Dendritic cell treated with granulocyte-macrophage colony-stimulating factor and Interleukin-4, amounts not matched to agents 40 ng/mL and 50 ng/mL, for 4 days (primary cell): ENCODE measurements around the gene CCDC182.

Source experiments
- H3K27ac Mint-ChIP-seq: one replicate; pipeline ENCODE4 v1.8.0; 2022; ENCODE audit warnings: mild to moderate bottlenecking, mixed read lengths
- H3K27me3 Mint-ChIP-seq: one replicate; pipeline ENCODE4 v1.8.0; 2022; ENCODE audit warnings: mild to moderate bottlenecking, mixed read lengths
- H3K36me3 Mint-ChIP-seq: one replicate; pipeline ENCODE4 v1.8.0; 2022; ENCODE audit warnings: low read depth, mixed read lengths
- H3K4me1 Mint-ChIP-seq: one replicate; pipeline ENCODE4 v1.8.0; 2022; ENCODE audit warnings: low read depth, mixed read lengths
- H3K4me3 Mint-ChIP-seq: one replicate; pipeline ENCODE4 v1.8.0; 2022; ENCODE audit warnings: mild to moderate bottlenecking, moderate library complexity, mixed read lengths
- H3K9me3 Mint-ChIP-seq: one replicate; pipeline ENCODE4 v1.8.0; 2022; ENCODE audit warnings: mixed read lengths
- intact Hi-C: fragments of 100-400 bp; cut with micrococcal nuclease; formaldehyde crosslinking; loops from one replicate; pipeline ENCODE4 v1.15.0; 2022

The CCDC182 gene

DNA sequence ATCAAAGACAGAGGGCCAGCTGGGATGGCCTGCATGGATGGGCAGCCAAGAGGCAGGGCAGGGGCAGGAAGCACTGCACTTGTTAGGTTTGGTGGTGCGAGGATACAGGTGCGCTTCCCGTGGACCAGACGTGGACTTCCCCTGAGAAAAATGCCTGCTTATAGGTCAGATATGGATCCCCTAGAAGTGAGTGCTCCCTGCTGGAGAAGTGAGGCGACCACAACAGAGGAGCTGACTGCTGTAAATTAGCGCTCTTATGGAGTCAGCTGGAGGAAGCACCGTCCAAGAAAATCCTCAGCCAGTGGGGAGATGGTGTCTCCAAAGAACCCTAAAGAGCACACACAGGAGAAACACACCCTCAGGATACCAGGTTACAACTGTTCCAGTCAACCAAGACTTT lies 27.7 kb upstream of the CCDC182 start:
- Mint-ChIP-seq H3K4me1 (peaks cover 15% of the 10 kb centered on the region), H3K27me3 (peaks cover 30% of the 10 kb centered on the region), H3K36me3 (no peaks in the 10 kb centered on the region), H3K4me3 (no peak overlapping the region), H3K9me3 (no peaks in the 10 kb centered on the region), H3K27ac (no peak overlapping the region)
- intact Hi-C loops: no loop called here

GRCh38 chr17:57767561-57767960 lies 22.5 kb upstream of the CCDC182 start:
- no peak overlapping the region for H3K27ac Mint-ChIP-seq
- H3K27me3 Mint-ChIP-seq: peaks cover 15% of the 10 kb centered on the region
- intact Hi-C loops: no loop called here
- H3K4me3 Mint-ChIP-seq: no peak overlapping the region
- H3K9me3 Mint-ChIP-seq: no peaks in the 10 kb centered on the region
- no peaks in the 10 kb centered on the region for H3K4me1 Mint-ChIP-seq
- no peaks in the 10 kb centered on the region for H3K36me3 Mint-ChIP-seq

DNA sequence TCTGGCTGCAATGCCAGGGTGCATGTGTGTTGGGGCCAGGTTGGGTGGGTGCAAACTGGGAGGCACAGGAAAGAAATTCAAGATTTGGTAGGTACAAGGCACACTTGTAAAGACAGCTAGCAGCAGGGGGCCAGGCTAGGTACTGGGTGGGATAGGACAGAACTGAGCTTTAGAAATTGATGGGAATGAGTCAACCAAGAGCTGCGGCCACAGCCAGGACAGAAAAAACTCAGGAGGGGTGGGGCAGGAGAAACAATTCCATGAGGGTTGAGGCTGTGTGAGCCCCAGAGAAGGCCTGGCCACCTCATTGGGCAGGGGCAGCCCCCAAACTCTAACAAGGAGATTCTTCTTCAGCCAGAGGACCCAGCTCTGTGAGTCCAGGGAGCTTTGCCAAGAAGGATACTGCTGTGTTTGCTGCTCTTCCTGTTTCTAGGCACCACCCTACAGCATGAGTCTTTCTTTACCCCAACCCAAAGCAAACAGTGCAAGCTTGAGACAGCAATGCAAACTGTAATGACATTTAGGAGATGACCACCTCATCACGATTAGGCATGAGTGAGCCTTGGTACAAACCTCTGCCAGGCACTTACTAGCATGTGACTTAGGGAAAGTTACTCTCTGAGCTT lies 21.3 kb upstream of the CCDC182 start:
- Mint-ChIP-seq H3K27me3 (peaks cover 15% of the 10 kb centered on the region), H3K27ac (no peak overlapping the region), H3K9me3 (no peaks in the 10 kb centered on the region), H3K36me3 (no peaks in the 10 kb centered on the region), H3K4me3 (no peak overlapping the region), H3K4me1 (no peaks in the 10 kb centered on the region)
- intact Hi-C loops: no loop called here

- Mint-ChIP-seq H3K27ac (no peak overlapping the region), H3K36me3 (no peaks in the 10 kb centered on the region), H3K27me3 (peaks cover 9% of the 10 kb centered on the region), H3K4me3 (no peak overlapping the region), H3K4me1 (no peaks in the 10 kb centered on the region), H3K9me3 (no peaks in the 10 kb centered on the region)
- intact Hi-C loops: no loop called here
These were observed 17.6 kb upstream of the CCDC182 start for GRCh38 chr17:57762452-57763395.

- no peaks in the 10 kb centered on the region for H3K9me3 Mint-ChIP-seq
- H3K4me1 Mint-ChIP-seq: no peaks in the 10 kb centered on the region
- intact Hi-C loops: no loop called here
- H3K27me3 Mint-ChIP-seq: peaks cover 6% of the 10 kb centered on the region
- no peak overlapping the region for H3K4me3 Mint-ChIP-seq
- H3K36me3 Mint-ChIP-seq: no peaks in the 10 kb centered on the region
- no peak overlapping the region for H3K27ac Mint-ChIP-seq
These were observed 16.8 kb upstream of the CCDC182 start for GRCh38 chr17:57761887-57762286.

DNA sequence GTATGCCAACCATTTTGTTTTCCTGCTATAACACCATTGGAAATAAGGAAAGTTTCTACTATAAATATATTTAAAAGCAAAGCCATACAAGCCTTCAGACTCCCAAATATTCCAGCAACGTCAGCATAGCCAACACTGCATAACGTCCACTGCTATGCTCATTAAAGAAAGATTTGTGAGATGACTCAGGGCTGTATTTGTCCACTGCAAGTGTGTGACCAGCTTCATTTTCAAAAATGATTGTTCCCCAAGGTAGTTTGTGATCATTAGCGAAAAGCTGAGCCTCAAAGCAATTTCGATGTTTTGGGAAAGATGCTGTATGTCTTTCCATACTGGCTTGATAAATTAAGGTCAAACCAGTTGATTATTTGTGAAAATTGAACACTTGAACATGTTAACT lies 14.9 kb upstream of the CCDC182 start:
- intact Hi-C loops: no loop called here

DNA sequence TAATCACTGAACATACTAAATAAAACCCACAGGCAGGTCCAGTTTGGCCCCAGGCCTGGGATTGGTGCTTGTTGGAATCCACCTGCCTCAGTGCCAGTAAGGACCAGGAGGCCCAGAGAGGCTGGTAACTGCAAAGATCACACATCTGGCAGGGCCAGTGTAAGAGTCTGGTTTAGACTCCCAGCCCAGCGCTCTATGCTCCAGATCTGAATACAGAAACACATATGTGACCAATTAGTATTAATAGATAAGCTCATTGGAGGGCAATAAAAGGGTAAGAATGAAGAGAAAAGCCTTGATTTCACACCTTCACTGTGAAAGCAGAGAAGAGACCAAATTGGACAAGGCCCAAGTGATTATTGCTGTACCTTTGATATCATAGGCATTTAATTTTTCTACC lies 13.6 kb upstream of the CCDC182 start:
- intact Hi-C loops: no loop called here
- no peaks in the 10 kb centered on the region for H3K4me1 Mint-ChIP-seq

More for the DNA sequence above, 14.9 kb upstream of the CCDC182 start:
- Mint-ChIP-seq H3K36me3 (no peaks in the 10 kb centered on the region), H3K4me1 (no peaks in the 10 kb centered on the region), H3K27ac (no peak overlapping the region), H3K9me3 (no peaks in the 10 kb centered on the region), H3K27me3 (peaks cover 6% of the 10 kb centered on the region), H3K4me3 (no peak overlapping the region)

GRCh38 chr17:57757735-57758134 lies 12.6 kb upstream of the CCDC182 start:
- Mint-ChIP-seq H3K36me3 (no peaks in the 10 kb centered on the region), H3K27ac (no peak overlapping the region), H3K4me3 (no peak overlapping the region), H3K27me3 (peaks cover 6% of the 10 kb centered on the region), H3K4me1 (no peaks in the 10 kb centered on the region), H3K9me3 (no peaks in the 10 kb centered on the region)
- intact Hi-C loops: no loop called here

More for the DNA sequence above, 13.6 kb upstream of the CCDC182 start:
- no peak overlapping the region for H3K4me3 Mint-ChIP-seq
- H3K27ac Mint-ChIP-seq: no peak overlapping the region
- H3K36me3 Mint-ChIP-seq: no peaks in the 10 kb centered on the region
- peaks cover 6% of the 10 kb centered on the region for H3K27me3 Mint-ChIP-seq
- H3K9me3 Mint-ChIP-seq: no peaks in the 10 kb centered on the region

DNA sequence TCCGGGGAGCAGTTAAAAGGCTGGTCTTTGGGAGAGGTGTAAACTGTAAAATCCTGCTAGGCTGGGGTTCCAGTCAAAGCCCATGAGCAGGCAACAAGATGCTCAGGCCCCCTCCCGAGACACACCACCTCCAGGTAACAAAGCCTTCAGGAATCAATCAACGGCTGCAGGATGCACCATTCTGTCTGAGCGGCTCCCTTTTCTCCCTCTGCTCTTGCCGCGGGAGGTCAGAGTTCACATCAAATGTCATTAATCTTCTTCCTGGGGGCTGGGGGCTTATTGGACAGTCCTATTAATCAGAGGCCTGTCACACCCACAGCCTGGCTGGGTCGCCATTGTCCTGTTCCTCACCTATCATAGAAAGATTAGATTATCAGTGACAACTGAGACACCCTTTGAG lies 11.9 kb upstream of the CCDC182 start:
- Mint-ChIP-seq H3K4me1 (peaks cover 4% of the 10 kb centered on the region), H3K27ac (no peak overlapping the region), H3K36me3 (no peaks in the 10 kb centered on the region), H3K9me3 (no peaks in the 10 kb centered on the region), H3K4me3 (no peak overlapping the region), H3K27me3 (peaks cover 2% of the 10 kb centered on the region)
- intact Hi-C loops: no loop called here

GRCh38 chr17:57755480-57756070 lies 10.5 kb upstream of the CCDC182 start:
- Mint-ChIP-seq H3K27ac (no peak overlapping the region), H3K4me3 (no peak overlapping the region), H3K4me1 (peaks cover 18% of the 10 kb centered on the region), H3K36me3 (no peaks in the 10 kb centered on the region), H3K9me3 (no peaks in the 10 kb centered on the region), H3K27me3 (no peaks in the 10 kb centered on the region)
- intact Hi-C loops: no loop called here

DNA sequence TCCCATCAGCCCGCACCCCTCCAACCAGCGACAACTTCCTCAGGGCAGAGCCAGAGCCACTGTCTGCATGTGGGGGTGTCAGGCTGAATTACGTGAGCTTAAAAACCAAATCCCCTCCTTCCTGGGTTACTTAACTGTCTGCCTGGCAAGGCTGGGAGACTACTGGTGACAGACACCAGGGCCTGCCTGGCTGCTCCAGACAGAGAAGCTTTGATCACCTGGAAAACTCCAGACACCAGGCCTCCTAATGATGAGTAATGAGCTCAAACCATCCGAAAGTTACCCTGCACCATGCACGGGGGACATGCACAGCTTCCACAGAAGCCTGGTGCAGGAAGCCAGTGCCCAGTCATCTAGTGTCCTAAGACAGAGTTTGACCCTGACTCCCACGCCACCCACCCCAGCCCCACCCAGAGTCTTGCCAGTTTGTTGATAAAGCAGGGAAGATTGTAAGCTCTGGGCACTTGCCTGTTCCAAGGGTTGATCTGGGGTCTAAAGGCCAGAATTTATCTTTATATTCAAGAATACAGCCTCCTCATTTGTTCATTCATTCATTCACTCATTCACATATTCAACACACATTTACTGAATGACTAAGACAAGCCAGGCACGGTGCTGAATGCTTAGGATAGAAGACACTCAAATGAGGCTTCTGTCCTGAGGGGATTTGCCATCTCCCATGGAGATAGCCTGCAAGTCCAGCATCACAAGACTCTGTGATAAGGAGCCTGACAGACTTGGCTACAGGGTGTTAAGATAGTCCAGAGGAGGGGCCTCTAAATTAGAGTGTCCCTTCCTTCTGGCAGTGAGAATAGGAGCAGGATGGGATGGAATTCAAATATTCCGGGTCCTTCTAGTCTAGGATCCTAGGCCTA lies 7.2 kb upstream of the CCDC182 start:
- peaks cover 2% of the 10 kb centered on the region for H3K27me3 Mint-ChIP-seq
- H3K27ac Mint-ChIP-seq: no peak overlapping the region
- H3K9me3 Mint-ChIP-seq: no peaks in the 10 kb centered on the region
- H3K36me3 Mint-ChIP-seq: no peaks in the 10 kb centered on the region
- H3K4me3 Mint-ChIP-seq: no peak overlapping the region
- intact Hi-C loops: no loop called here
- H3K4me1 Mint-ChIP-seq: peaks cover 30% of the 10 kb centered on the region

- H3K27me3 Mint-ChIP-seq: peaks cover 3% of the 10 kb centered on the region
These were observed 6.4 kb upstream of the CCDC182 start for GRCh38 chr17:57751348-57751971.

GRCh38 chr17:57750895-57751294 lies 5.8 kb upstream of the CCDC182 start:
- H3K9me3 Mint-ChIP-seq: no peaks in the 10 kb centered on the region

More at GRCh38 chr17:57751348-57751971, 6.4 kb upstream of the CCDC182 start:
- intact Hi-C loops: no loop called here
- no peaks in the 10 kb centered on the region for H3K9me3 Mint-ChIP-seq
- H3K27ac Mint-ChIP-seq: no peak overlapping the region
- H3K4me3 Mint-ChIP-seq: no peak overlapping the region
- no peaks in the 10 kb centered on the region for H3K36me3 Mint-ChIP-seq
- H3K4me1 Mint-ChIP-seq: peaks cover 30% of the 10 kb centered on the region

More at GRCh38 chr17:57750895-57751294, 5.8 kb upstream of the CCDC182 start:
- peaks cover 30% of the 10 kb centered on the region for H3K4me1 Mint-ChIP-seq
- no peaks in the 10 kb centered on the region for H3K36me3 Mint-ChIP-seq
- peaks cover 4% of the 10 kb centered on the region for H3K27me3 Mint-ChIP-seq
- intact Hi-C loops: no loop called here
- no peak overlapping the region for H3K4me3 Mint-ChIP-seq
- H3K27ac Mint-ChIP-seq: no peak overlapping the region
